ENCODE measurements around the gene TSTD1. TPM values are rescaled to one million over a fixed set of nuclear protein-coding genes. Genes with fewer than 3 reads are reported as not detected.

The TSTD1 gene
- total RNA-seq, 1 donor from 2014 or later: 9.5 TPM

DNA sequence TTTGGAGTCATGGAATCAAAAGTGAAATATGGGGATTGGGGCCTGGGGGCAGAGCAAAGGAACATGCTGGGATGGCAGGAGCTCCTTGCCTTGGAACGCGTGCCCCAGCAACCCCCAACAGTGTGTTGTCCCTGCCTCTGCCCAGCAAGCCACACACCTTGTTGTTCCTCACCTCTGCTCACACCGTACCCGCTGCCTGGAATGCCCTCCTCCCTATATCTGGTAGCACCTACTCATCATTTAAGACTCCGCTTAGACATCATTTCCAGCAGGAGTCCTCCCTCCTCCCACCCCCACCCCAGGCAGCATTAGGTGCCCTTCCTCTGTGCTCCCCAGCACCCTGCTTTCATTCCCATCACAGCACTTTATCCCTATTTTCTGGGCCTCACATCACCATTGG, 42.8 kb upstream of the TSTD1 start:
- Histone ChIP-seq H3K79me2 (ENCODE audit: insufficient read depth, low read length) (no peaks in the 10 kb centered on the region), H2AFZ (ENCODE audit: low read depth, low read length) (no peak overlapping the region), H3K9ac (ENCODE audit: low read length) (no peak overlapping the region), H4K20me1 (ENCODE audit: insufficient read depth, low read length) (no peaks in the 10 kb centered on the region), H3K4me3 (ENCODE audit: insufficient read depth, low read depth, low read length) (no peak overlapping the region), H3K27ac (ENCODE audit: low read depth, low read length) (no peak overlapping the region), H3K4me2 (ENCODE audit: low read length) (no peak overlapping the region), H3K36me3 (ENCODE audit: insufficient read depth, low read length) (no peaks in the 10 kb centered on the region), H3K9me3 (ENCODE audit: insufficient read depth, low read depth, low read length) (no peaks in the 10 kb centered on the region), H3K4me1 (ENCODE audit: insufficient read depth, low read length) (peaks cover 35% of the 10 kb centered on the region), H3K27me3 (ENCODE audit: insufficient read depth, low read length) (no peaks in the 10 kb centered on the region)
- TF ChIP-seq EZH2 (IDR thresholded peaks at IDR 0.05; ENCODE audit: insufficient read depth, low read length): no peak
- H3K4me1 Mint-ChIP-seq (ENCODE audit: low read depth, unreplicated experiment): peaks cover 54% of the 10 kb centered on the region
- no peak for DNase-seq (ENCODE audit: low read depth)
- H3K27ac Mint-ChIP-seq (ENCODE audit: unreplicated experiment): peak overlapping the region; percentile 94
- no peaks in the 10 kb centered on the region for H3K36me3 Mint-ChIP-seq (ENCODE audit: low read depth, unreplicated experiment)
- no peak overlapping the region for H3K4me3 Mint-ChIP-seq (ENCODE audit: unreplicated experiment)
- peaks cover 6% of the 10 kb centered on the region for H3K9me3 Mint-ChIP-seq (ENCODE audit: unreplicated experiment)
- no peak for FAIRE-seq
- H3K27me3 Mint-ChIP-seq (ENCODE audit: low read depth, unreplicated experiment): no peaks in the 10 kb centered on the region

DNA sequence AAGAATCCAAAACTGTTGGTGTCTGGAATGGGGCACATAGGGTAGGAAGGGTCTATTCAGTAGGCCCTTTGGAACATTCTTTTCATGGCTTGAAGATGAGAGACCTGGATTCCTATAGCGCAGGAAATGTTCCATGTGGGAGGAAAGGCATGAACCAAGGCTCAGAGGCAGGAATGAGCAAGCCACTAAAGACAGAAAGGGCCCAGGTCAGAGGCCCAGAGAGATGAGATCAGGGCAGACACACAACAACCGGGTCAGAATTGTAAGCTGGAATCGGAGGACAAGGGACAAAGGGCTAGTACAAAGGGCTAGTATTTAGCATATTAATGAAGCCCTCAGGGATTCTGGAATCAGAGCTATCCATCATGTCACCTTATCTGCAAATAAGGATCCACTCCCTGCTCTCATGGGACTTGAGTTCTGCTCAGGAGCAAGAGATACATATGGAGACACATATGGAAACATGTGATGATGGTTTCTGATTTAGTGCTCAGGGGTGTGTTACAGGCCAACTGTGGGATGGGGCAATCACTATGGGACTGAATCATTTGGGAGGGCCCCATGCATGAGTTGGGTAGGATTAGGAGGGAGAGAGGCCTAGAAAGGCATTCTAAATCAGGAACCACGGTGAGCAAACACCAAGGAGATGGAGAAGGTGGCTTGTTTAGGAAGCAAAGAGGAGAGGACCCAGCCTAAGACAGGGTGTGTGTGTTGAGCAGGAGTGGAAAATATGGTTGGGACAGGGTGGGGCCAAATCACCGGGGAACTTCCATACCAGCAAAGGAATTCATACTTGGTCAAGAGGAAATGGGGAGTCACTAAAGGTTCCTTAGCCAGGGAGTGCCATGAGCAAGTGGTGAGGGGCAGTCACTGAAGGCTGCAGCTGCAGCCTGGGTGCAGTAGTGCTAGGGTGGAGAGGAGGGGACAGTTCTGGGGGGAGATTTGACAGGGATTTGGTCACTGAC, 42.0 kb upstream of the TSTD1 start:
- Mint-ChIP-seq H3K27ac (ENCODE audit: unreplicated experiment) (peak overlapping the region; percentile 94), H3K4me3 (ENCODE audit: unreplicated experiment) (peak overlapping the region; percentile 55), H3K9me3 (ENCODE audit: unreplicated experiment) (peaks cover 7% of the 10 kb centered on the region), H3K36me3 (ENCODE audit: low read depth, unreplicated experiment) (no peaks in the 10 kb centered on the region), H3K27me3 (ENCODE audit: low read depth, unreplicated experiment) (no peaks in the 10 kb centered on the region), H3K4me1 (ENCODE audit: low read depth, unreplicated experiment) (peaks cover 48% of the 10 kb centered on the region)
- no peak overlapping the region for H3K27ac ChIP-seq (ENCODE audit: low read depth, low read length)
- TF ChIP-seq EZH2 (IDR thresholded peaks at IDR 0.05; ENCODE audit: insufficient read depth, low read length): no peak
- TF ChIP-seq, protein P1, sequence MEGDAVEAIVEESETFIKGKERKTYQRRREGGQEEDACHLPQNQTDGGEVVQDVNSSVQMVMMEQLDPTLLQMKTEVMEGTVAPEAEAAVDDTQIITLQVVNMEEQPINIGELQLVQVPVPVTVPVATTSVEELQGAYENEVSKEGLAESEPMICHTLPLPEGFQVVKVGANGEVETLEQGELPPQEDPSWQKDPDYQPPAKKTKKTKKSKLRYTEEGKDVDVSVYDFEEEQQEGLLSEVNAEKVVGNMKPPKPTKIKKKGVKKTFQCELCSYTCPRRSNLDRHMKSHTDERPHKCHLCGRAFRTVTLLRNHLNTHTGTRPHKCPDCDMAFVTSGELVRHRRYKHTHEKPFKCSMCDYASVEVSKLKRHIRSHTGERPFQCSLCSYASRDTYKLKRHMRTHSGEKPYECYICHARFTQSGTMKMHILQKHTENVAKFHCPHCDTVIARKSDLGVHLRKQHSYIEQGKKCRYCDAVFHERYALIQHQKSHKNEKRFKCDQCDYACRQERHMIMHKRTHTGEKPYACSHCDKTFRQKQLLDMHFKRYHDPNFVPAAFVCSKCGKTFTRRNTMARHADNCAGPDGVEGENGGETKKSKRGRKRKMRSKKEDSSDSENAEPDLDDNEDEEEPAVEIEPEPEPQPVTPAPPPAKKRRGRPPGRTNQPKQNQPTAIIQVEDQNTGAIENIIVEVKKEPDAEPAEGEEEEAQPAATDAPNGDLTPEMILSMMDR (IDR thresholded peaks at IDR 0.05; ENCODE audit: insufficient read depth, low read depth, low read length): no peak
- no peaks in the 10 kb centered on the region for H3K79me2 ChIP-seq (ENCODE audit: insufficient read depth, low read length)
- H3K9ac ChIP-seq (ENCODE audit: low read length): no peak overlapping the region
- peaks cover 34% of the 10 kb centered on the region for H3K4me1 ChIP-seq (ENCODE audit: insufficient read depth, low read length)
- no peaks in the 10 kb centered on the region for H4K20me1 ChIP-seq (ENCODE audit: insufficient read depth, low read length)
- H2AFZ ChIP-seq (ENCODE audit: low read depth, low read length): no peak overlapping the region
- H3K4me3 ChIP-seq (ENCODE audit: insufficient read depth, low read depth, low read length): no peak overlapping the region
- H3K9me3 ChIP-seq (ENCODE audit: insufficient read depth, low read depth, low read length): no peaks in the 10 kb centered on the region
- DNase-seq (ENCODE audit: low read depth) (peak; percentile 65), FAIRE-seq (no peak)
- H3K4me2 ChIP-seq (ENCODE audit: low read length): peak overlapping the region; percentile 4
- no peaks in the 10 kb centered on the region for H3K27me3 ChIP-seq (ENCODE audit: insufficient read depth, low read length)
- H3K36me3 ChIP-seq (ENCODE audit: insufficient read depth, low read length): no peaks in the 10 kb centered on the region

DNA sequence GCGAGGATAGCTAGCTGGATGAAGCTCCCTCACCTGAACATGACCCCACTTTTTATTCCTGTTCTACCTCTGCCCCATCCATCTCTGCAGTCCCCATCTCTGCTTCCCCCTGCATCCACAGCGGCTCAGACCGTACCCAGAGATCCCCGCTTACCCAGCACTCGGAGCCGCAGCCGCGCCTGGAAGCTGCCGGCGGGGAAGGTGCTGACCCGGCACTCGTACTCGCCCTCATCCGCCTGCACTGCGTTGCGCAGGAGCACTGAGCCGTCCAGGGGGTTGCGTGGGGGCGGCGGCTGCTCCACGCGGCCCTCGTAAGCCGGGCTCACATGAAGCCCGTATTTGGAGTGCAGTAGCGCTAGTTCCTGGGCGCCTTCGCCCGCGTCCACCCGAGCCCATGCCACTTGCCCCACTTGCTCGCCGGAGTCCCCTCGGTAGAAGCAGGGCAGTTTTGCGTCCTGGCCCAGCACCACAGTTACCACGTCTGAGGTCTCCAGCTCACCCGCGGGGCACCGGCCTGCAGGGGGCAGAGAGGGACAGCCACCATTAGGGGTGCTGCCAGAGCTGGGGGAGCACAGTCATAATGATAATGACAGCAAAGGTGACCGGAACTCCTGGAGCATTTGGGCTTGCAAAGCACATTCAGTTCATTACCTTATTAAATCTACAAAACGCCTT, 40.8 kb upstream of the TSTD1 start:
- no peak overlapping the region for H3K4me2 ChIP-seq (ENCODE audit: low read length)

More for the DNA sequence above, 40.8 kb upstream of the TSTD1 start:
- H3K36me3 Mint-ChIP-seq (ENCODE audit: low read depth, unreplicated experiment): no peaks in the 10 kb centered on the region
- H3K4me1 Mint-ChIP-seq (ENCODE audit: low read depth, unreplicated experiment): peaks cover 42% of the 10 kb centered on the region
- Histone ChIP-seq H3K27me3 (ENCODE audit: insufficient read depth, low read length) (no peaks in the 10 kb centered on the region), H2AFZ (ENCODE audit: low read depth, low read length) (no peak overlapping the region), H4K20me1 (ENCODE audit: insufficient read depth, low read length) (no peaks in the 10 kb centered on the region), H3K36me3 (ENCODE audit: insufficient read depth, low read length) (no peaks in the 10 kb centered on the region), H3K9ac (ENCODE audit: low read length) (no peak overlapping the region), H3K4me1 (ENCODE audit: insufficient read depth, low read length) (peaks cover 24% of the 10 kb centered on the region), H3K27ac (ENCODE audit: low read depth, low read length) (no peak overlapping the region), H3K4me3 (ENCODE audit: insufficient read depth, low read depth, low read length) (no peak overlapping the region), H3K79me2 (ENCODE audit: insufficient read depth, low read length) (no peaks in the 10 kb centered on the region), H3K9me3 (ENCODE audit: insufficient read depth, low read depth, low read length) (no peaks in the 10 kb centered on the region)
- no peaks in the 10 kb centered on the region for H3K27me3 Mint-ChIP-seq (ENCODE audit: low read depth, unreplicated experiment)
- FAIRE-seq: no peak
- DNase-seq (ENCODE audit: low read depth): no peak
- no peak for TF ChIP-seq EZH2 (IDR thresholded peaks at IDR 0.05; ENCODE audit: insufficient read depth, low read length)
- TF ChIP-seq, protein P1 (IDR thresholded peaks at IDR 0.05; ENCODE audit: insufficient read depth, low read depth, low read length): no peak
- H3K27ac Mint-ChIP-seq (ENCODE audit: unreplicated experiment): peak overlapping the region; percentile 94
- peak overlapping the region; percentile 55 for H3K4me3 Mint-ChIP-seq (ENCODE audit: unreplicated experiment)
- peaks cover 7% of the 10 kb centered on the region for H3K9me3 Mint-ChIP-seq (ENCODE audit: unreplicated experiment)
